ENCODE measurements around the gene KCNAB3. TPM values are rescaled to one million over a fixed set of nuclear protein-coding genes. Genes with fewer than 3 reads are reported as not detected.

Gene KCNAB3
- total and polyA plus RNA-seq, 9 of the 15 experiments (the other 6 are each of a cell fraction or from before 2014, with no cell fraction given) = 0.03 to 2.5 (median 1.1) TPM

DNA sequence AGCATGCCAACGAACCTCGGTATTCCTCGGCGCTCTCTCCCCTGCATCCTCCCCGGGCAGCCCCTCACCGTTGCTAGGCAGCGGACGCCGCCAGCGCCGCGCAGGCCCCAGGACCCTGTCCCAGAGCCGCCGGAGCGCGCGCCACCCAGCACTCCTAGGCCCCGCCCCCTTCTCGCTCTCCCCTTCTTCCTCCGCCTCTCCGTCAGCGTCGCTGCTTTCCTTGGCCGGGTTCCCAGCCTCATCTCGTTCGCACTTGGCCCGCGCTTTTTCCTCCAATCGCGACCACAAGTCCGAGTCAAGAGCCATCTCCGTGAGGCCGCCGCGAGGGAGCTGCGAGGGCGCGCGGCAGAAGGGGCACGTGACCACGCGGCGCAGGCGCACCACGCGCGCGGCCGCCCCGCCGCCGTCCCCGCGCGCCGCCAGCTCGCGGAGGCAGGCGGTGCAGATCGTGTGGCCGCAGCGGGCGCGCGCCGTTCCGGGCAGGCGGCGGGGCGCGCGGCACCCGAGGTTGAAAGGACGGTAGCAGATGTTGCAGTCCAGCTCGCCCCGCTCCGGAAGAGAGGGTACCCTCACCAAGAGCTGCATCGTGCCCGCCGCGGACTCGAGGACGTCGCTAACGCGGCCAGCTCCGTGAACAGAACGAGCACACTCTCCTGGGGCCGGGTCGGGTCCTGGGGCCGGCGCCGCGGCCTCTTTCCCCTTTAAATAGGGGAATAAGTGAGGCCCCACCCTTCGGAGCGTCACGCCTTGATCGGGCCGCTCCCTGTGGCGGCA is 13.9 kb downstream of the KCNAB3 start, which contains the start of gene RNF227 (continued):
- TF ChIP-seq MGA (IDR thresholded peaks at IDR 0.05) (peak; percentile 98), E2F8 (IDR thresholded peaks at IDR 0.05; ENCODE audit: low read depth, partially characterized antibody) (peak; percentile 2), FOXP1 (CRISPR knock-in tag; IDR thresholded peaks at IDR 0.05) (peak; percentile 98), USF2 (CRISPR knock-in tag; IDR thresholded peaks at IDR 0.05) (peak; percentile 93), PURB (CRISPR knock-in tag; IDR thresholded peaks at IDR 0.05; ENCODE audit: low read depth) (no peak), NUFIP1 (IDR thresholded peaks at IDR 0.05; ENCODE audit: partially characterized antibody) (no peak), ZNF121 (CRISPR knock-in tag; conservative IDR thresholded peaks at IDR 0.05) (0 out of 2 replicates have a peak, but pooled peaks have one; percentile 10)
- TF ChIP-seq, protein P1, sequence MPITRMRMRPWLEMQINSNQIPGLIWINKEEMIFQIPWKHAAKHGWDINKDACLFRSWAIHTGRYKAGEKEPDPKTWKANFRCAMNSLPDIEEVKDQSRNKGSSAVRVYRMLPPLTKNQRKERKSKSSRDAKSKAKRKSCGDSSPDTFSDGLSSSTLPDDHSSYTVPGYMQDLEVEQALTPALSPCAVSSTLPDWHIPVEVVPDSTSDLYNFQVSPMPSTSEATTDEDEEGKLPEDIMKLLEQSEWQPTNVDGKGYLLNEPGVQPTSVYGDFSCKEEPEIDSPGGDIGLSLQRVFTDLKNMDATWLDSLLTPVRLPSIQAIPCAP (CRISPR knock-in tag; IDR thresholded peaks at IDR 0.05; ENCODE audit: borderline replicate concordance) = 0 out of 2 replicates have a peak, but pooled peaks have one; percentile 60

Measured in K562 (cell line).